Activated CD4-positive, alpha-beta memory T cell treated with anti-CD3 and anti-CD28 coated beads, Interleukin-2, amount 10 ng/mL, durations not matched to agents 7 days and 5 days (primary cell): ENCODE measurements around the gene TGM1. TPM values are rescaled to one million over a fixed set of nuclear protein-coding genes. Genes with fewer than 3 reads are reported as not detected.
A peak's percentile ranks its signal among the peaks of the same experiment; 100 is the strongest.
"Not testable (repeated sequence)": the region's sequence is repeated elsewhere in the genome, so short reads cannot be mapped to it uniquely, and the experiment has no call there.

Experiments
- CTCF ChIA-PET: fragments of 350-600 bp; sonication (Branson Sonifier 250); formaldehyde crosslinking; loops from one replicate; lab custom pipeline; 2021; ENCODE audit warnings: antibody characterized with exemption, inconsistent platforms; lab: Charles Lee
- POLR2A ChIA-PET: fragments of 350-600 bp; sonication (Branson Sonifier 250); formaldehyde crosslinking; loops from one replicate; lab custom pipeline; 2021; ENCODE audit warnings: antibody characterized with exemption; lab: Charles Lee
- DNase-seq: peaks from one replicate; pipeline ENCODE4 v3.0.0-alpha.2; 2020
- H3K27ac Mint-ChIP-seq: one replicate; pipeline ENCODE4 v1.8.0; 2021; ENCODE audit warnings: mild to moderate bottlenecking, mixed read lengths
- H3K27me3 Mint-ChIP-seq: one replicate; pipeline ENCODE4 v1.8.0; 2021; ENCODE audit warnings: mixed read lengths
- H3K36me3 Mint-ChIP-seq: one replicate; pipeline ENCODE4 v1.8.0; 2021; ENCODE audit warnings: low read depth, mixed read lengths
- H3K4me1 Mint-ChIP-seq: one replicate; pipeline ENCODE4 v1.8.0; 2021; ENCODE audit warnings: mixed read lengths
- H3K4me3 Mint-ChIP-seq: one replicate; pipeline ENCODE4 v1.8.0; 2021; ENCODE audit warnings: mild to moderate bottlenecking, mixed read lengths
- H3K9me3 Mint-ChIP-seq: one replicate; pipeline ENCODE4 v1.8.0; 2021; ENCODE audit warnings: mixed read lengths
- total RNA-seq, 2 experiments: library from RNA; stranded (reverse); gene quantifications; one replicate each; pipeline ENCODE4 v1.2.3, GENCODE V29; 2021

TGM1 gene
- total RNA-seq, 2 experiments from 2014 or later = 4.0 to 4.4 TPM

DNA sequence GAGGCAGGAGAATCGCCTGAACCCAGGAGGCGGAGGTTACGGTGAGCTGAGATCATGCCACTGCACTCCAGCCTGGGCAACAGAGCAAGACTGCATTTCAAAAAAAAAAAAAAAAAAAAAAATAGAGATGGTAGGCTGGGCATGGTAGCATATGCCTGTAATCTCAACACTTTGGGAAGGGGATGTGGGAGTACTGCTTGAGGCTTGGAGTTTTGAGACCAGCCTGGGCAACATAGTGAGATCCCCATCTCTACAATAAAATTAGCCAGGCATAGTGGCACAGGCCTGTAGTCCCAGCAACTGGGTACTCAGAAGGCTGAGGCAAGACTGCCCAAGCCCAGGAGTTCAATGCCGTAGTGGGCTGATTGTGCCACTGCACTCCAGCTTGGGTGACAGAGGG, 40.0 kb downstream of the TGM1 start:
- CTCF ChIA-PET, H3K9me3 Mint-ChIP-seq, H3K27ac Mint-ChIP-seq, H3K4me3 Mint-ChIP-seq, H3K27me3 Mint-ChIP-seq, DNase-seq: not testable (repeated sequence)
- POLR2A ChIA-PET = interaction anchor here (1.2 kb wide), 1 partner anchor 10 kb away, joined by 3 read pairs; the partner anchor contains the start of gene GMPR2
- Mint-ChIP-seq H3K4me1 (peaks cover 28% of the 10 kb centered on the region), H3K36me3 (peaks cover 22% of the 10 kb centered on the region)

DNA sequence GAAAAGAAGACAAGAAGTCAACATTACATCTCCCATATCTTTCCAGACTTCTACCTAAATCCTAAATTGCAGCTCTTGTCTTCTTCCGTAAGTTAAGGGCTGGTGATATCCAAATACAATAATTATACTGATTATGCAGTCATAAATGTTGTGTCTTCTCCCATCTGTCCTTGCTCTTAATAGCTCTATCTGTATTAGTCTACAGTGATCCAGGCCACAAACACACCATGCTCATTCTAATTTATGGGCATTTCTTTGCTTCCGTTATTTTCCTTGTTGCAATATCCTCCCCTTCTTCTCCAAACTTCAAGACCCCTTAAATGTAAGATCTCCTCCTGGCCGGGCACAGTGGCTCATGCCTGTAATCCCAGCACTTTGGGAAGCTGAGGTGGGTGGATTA, 43.5 kb downstream of the TGM1 start:
- CTCF ChIA-PET = interaction anchor here (0.6 to 2.4 kb wide), 15 partner anchors 9 to 608 kb away, joined by 3 to 11 read pairs (median 4); partner anchors contain the start of genes CIDEB, IRF9, LTB4R and TINF2
- no peak overlapping the region for H3K27ac Mint-ChIP-seq
- no peaks in the 10 kb centered on the region for H3K27me3 Mint-ChIP-seq
- peaks cover 18% of the 10 kb centered on the region for H3K36me3 Mint-ChIP-seq
- H3K9me3 Mint-ChIP-seq = no peaks in the 10 kb centered on the region
- POLR2A ChIA-PET = interaction anchor here (0.7 to 1.4 kb wide), 6 partner anchors 12 to 52 kb away, joined by 3 to 5 read pairs (median 4); partner anchors contain the start of genes GMPR2, RABGGTA and TINF2
- peaks cover 32% of the 10 kb centered on the region for H3K4me1 Mint-ChIP-seq
- no peak for DNase-seq
- H3K4me3 Mint-ChIP-seq = no peak overlapping the region

DNA sequence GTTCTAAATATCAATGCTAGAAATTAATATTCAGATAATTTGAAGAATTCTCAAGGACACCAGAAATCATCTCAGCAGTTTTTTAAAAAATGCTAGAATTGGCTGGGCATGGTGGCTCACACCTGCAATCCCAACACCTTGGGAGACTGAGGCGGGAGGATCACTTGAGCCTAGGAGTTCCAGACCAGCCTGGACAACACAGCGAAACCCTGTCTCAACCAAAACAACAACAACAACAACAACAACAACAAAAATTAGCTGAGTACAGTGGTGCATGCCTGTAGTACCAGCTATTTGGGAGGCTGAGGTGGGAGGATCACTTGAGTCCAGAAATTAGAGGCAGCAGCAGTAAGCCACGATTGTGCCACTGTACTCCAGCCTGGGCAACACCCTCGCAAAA, 43.9 kb downstream of the TGM1 start:
- DNase-seq = no peak
- Mint-ChIP-seq H3K4me3 (no peak overlapping the region), H3K27me3 (no peaks in the 10 kb centered on the region), H3K4me1 (peaks cover 35% of the 10 kb centered on the region), H3K36me3 (peaks cover 19% of the 10 kb centered on the region), H3K27ac (no peak overlapping the region), H3K9me3 (no peaks in the 10 kb centered on the region)
- ChIA-PET CTCF (interaction anchor here (0.6 to 2.4 kb wide), 11 partner anchors 9 to 398 kb away, joined by 3 to 11 read pairs (median 5); partner anchors contain the start of genes CIDEB, IRF9, LTB4R and TINF2), POLR2A (interaction anchor here (1.2 to 1.3 kb wide), 2 partner anchors 14 to 22 kb away, joined by 3 to 5 read pairs; partner anchors contain the start of gene GMPR2)

DNA sequence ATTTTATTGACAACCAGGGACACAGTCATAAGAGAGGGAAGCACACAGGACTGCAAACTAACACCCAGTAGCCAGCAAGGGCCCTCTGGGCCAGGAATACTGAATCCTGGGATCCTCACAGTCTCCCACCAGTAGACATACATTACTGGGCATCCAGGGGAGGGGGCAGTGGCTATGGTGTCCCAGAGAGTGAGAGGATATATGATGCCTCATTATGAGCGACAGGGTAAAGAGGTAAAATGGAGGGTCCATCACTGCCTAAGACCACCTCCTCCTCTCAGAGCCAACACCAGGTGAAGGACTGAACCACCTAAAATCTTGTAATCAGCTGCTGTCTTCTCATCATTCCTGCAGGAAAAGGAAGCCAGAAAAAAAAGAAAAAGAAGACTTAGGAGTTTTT, 46.1 kb downstream of the TGM1 start:
- not testable (repeated sequence) for DNase-seq, H3K27me3 Mint-ChIP-seq, H3K9me3 Mint-ChIP-seq, H3K4me3 Mint-ChIP-seq
- Mint-ChIP-seq H3K4me1 (peaks cover 52% of the 10 kb centered on the region), H3K27ac (peak overlapping the region; percentile 95), H3K36me3 (peaks cover 32% of the 10 kb centered on the region)
- POLR2A ChIA-PET = interaction anchor here (0.8 to 14.0 kb wide), 7 partner anchors 19 to 95 kb away, joined by 3 to 186 read pairs (median 22); partner anchors contain the start of genes GMPR2, IRF9, NEDD8 and TINF2
- CTCF ChIA-PET = interaction anchor here (1.3 to 3.4 kb wide), 8 partner anchors 9 to 215 kb away, joined by 3 to 19 read pairs (median 12); partner anchors contain the start of genes CIDEB and RABGGTA

DNA sequence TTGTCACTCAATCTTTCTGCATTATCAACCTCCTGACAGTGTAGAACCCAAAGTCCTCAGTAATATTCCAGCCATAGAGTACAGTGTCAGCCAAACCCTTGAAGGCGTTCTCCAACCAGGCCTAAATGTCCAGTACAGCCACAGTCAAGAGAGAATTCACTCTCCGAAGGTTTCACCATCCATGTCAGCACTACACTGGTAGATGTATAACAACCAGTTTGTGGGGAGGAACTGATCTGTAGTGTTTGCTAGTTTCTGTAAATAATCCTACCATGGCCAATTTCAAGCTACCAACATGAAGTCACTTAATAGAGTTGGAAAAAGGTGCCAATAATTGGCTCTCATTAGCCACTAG, 46.7 kb downstream of the TGM1 start:
- Mint-ChIP-seq H3K4me1 (peaks cover 58% of the 10 kb centered on the region), H3K27ac (peak overlapping the region; percentile 95), H3K4me3 (peak overlapping the region; percentile 88), H3K36me3 (peaks cover 37% of the 10 kb centered on the region), H3K9me3 (no peaks in the 10 kb centered on the region), H3K27me3 (no peaks in the 10 kb centered on the region)
- POLR2A ChIA-PET = interaction anchor here (0.7 to 14.0 kb wide), 29 partner anchors 8 to 216 kb away, joined by 3 to 186 read pairs (median 5); partner anchors contain the start of genes CARMIL3, CIDEB, DCAF11 and DHRS1
- no peak for DNase-seq
- CTCF ChIA-PET = interaction anchor here (1.0 to 3.4 kb wide), 22 partner anchors 9 to 220 kb away, joined by 3 to 33 read pairs (median 8); partner anchors contain the start of genes CIDEB, DCAF11, IPO4 and IRF9

DNA sequence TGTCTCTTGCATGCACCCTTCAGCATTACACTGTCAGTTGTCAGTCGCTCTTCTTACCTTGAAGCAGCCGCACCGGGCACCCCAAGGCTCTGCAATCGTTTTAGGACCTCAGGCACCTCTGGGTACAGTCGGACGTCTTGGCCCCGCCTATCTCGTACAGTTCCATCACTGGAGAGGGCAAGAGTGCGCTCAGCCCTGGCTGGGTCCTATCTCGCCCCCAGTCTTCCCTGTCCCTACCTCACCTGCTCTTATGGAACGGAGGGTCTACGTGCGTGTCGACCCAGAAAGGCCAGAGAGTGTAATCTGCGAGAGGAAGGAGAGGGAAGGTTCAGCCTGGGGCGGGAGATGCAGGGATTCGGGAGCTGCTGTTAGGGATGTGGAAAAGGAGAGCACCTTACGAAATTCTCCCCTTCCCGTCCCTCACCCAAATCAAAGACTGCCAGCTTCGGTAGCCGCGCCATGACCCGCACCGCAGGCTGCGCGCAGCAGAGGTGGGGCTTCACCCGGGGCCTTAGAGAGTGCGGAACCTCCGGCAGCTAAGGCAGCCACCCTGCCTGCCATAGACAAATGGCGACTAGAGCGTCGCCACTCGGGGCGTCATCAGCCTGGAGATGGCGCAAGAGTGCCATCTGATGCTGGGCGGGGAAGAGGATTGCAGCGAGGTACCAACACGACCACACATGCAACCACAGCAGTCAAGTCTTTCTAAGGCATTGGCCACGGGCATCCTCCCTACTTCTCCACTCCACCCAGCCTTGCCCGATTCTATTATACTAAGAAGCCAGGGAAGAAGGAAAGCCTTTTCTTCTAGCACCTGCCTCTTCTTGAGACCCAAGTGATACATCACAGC, 47.3 kb downstream of the TGM1 start, which contains the start of gene MDP1:
Gene MDP1 (minus strand): TSS at position 572 of the 850 bp plus-strand sequence. CDS start 111 bp downstream, at position 461.
- Mint-ChIP-seq H3K4me3 (peak within 1 kb of the TSS; percentile 88), H3K27me3 (no peaks in the 10 kb centered on the region), H3K9me3 (no peaks in the 10 kb centered on the region), H3K27ac (peak within 1 kb of the TSS; percentile 95), H3K36me3 (peaks cover 41% of the 10 kb centered on the region), H3K4me1 (peaks cover 64% of the 10 kb centered on the region)
- peak; percentile 92 for DNase-seq
- POLR2A ChIA-PET = interaction anchor here (0.7 to 14.0 kb wide), 29 partner anchors 8 to 217 kb away, joined by 3 to 186 read pairs (median 5); partner anchors contain the start of genes CARMIL3, CIDEB, DCAF11 and DHRS1
- CTCF ChIA-PET = interaction anchor here (0.6 to 3.4 kb wide), 29 partner anchors 10 to 221 kb away, joined by 3 to 33 read pairs (median 5); partner anchors contain the start of genes CIDEB, DCAF11, EMC9 and IPO4

DNA sequence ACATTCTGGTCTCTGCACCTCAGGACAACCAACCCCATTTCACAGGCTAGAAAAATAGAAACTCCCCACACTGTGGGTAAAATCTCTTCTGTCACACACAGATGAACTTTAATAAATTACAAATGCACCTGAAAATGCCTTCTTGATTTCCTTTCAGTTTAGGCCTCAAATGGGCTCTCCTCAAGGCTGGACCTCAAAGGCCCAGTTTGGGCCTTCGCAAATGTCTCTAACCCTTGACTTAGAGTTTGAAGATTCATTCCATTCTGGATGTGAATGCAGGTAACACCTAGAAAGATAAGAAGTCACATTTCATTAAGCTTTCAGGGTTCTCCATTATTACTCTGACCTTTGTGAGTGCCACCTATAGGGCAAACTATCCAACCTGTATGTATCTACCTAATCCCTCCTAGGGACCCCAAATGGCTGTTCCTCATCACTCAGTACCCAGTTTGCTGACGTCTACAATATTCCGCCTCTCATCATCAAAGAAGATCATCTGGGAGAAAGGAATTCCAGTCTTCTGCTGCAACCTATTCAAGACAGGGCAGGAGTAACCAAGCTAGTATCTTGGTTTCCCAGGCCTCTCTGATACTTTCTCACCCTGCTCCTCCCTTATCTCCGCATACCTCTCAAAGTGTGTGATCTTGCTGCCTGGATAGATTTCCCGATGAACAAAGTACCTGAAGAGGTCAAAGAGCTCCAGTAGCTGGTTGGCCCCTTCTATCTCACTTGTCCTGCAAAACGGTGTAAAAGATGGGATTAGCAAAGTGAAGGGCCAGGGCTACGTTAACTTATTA, 48.9 kb downstream of the TGM1 start:
- ChIA-PET CTCF (interaction anchor here (0.6 to 4.2 kb wide), 22 partner anchors 8 to 217 kb away, joined by 3 to 28 read pairs (median 5); partner anchors contain the start of genes CBLN3, CIDEB, EMC9 and IPO4), POLR2A (interaction anchor here (0.6 to 14.0 kb wide), 40 partner anchors 8 to 217 kb away, joined by 3 to 186 read pairs (median 7); partner anchors contain the start of genes CBLN3, CIDEB, DCAF11 and DHRS1)
- H3K27me3 Mint-ChIP-seq = no peaks in the 10 kb centered on the region
- H3K4me3 Mint-ChIP-seq = peak overlapping the region; percentile 90
- peaks cover 71% of the 10 kb centered on the region for H3K4me1 Mint-ChIP-seq
- DNase-seq = no peak
- H3K27ac Mint-ChIP-seq = peak overlapping the region; percentile 95
- H3K9me3 Mint-ChIP-seq = no peaks in the 10 kb centered on the region
- H3K36me3 Mint-ChIP-seq = peaks cover 54% of the 10 kb centered on the region

DNA sequence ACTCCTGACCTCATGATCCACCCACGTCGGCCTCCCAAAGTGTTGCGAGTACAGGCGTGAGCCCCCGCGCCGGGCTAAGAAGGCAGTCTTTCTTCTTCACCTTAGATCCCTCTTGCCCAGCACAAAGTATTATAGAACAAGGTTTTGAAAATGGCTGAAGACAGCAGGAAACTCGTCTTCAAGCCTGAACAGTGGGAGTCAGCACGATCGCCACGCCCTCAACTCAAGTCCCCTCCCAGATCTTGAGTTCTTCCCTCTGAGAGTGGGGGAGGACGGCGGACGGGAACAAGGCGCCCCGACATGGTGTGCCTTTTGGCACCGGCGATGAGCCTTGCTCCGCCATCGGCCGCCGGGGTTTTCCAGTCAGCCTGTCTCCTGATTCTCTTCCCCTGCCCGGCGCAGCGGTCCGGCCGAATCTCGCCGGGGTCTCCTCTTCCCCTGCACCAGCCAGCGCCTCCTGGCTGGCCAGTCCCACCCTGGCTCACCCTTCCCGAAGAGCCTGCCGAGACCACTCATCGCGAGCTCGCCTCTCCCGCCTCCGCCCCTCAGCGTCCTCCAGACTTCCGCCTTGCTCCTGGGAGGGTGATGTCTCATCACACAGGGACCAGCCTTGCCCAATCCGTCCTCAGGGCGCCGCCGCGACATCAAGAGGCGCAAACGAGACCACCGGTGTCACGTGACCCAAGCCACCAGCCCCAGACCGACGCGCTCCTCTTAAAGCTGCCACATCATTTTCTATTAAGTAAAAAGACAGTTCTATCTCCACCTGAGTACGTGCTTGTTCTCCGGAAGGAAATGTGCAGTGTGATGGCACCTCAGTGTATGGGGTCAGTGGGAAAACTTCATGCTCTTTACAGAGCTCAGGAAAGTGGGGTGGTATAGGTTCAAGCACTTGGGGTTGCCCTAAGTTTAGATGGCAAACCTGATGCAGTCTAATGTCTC, 49.8 kb downstream of the TGM1 start, which contains the start of gene CHMP4A:
Gene CHMP4A (minus strand): TSS at position 565 of the 942 bp plus-strand sequence. CDS start 49 bp downstream, at position 516.
- no peaks in the 10 kb centered on the region for H3K9me3 Mint-ChIP-seq
- H3K27ac Mint-ChIP-seq = peak within 1 kb of the TSS; percentile 95
- peaks cover 56% of the 10 kb centered on the region for H3K36me3 Mint-ChIP-seq
- DNase-seq = peak; percentile 98
- H3K27me3 Mint-ChIP-seq = no peaks in the 10 kb centered on the region
- peak within 1 kb of the TSS; percentile 90 for H3K4me3 Mint-ChIP-seq
- POLR2A ChIA-PET = interaction anchor here (0.6 to 14.0 kb wide), 42 partner anchors 9 to 218 kb away, joined by 3 to 186 read pairs (median 7); partner anchors contain the start of genes CBLN3, CIDEB, DCAF11 and DHRS1
- H3K4me1 Mint-ChIP-seq = peaks cover 67% of the 10 kb centered on the region
- CTCF ChIA-PET = interaction anchor here (0.8 to 4.2 kb wide), 20 partner anchors 9 to 218 kb away, joined by 3 to 28 read pairs (median 4); partner anchors contain the start of genes CBLN3, CIDEB, EMC9 and IPO4

DNA sequence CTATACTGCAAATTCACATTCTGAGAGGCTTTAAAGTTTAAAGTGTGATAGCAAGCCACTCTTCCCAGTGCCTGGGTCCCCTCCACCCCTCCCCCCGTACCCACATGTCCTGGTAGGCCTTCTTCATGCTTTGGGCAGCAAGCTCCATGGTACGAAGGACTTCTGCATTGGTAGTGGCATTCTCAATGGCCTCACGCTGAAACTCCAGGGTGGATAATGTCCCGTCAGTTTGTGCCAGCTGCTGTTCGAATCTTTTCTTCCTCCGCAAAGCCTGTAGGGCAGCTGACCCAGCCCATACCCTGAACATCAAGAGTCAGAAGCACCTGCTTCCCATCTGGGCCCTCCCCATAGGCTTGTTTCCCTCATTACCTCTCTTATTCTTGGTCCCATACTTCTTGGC, 51.7 kb downstream of the TGM1 start:
- Mint-ChIP-seq H3K27ac (peak overlapping the region; percentile 95), H3K9me3 (no peaks in the 10 kb centered on the region), H3K36me3 (peaks cover 66% of the 10 kb centered on the region), H3K4me3 (peak overlapping the region; percentile 90), H3K27me3 (no peaks in the 10 kb centered on the region), H3K4me1 (peaks cover 62% of the 10 kb centered on the region)
- DNase-seq = no peak
- ChIA-PET CTCF (interaction anchor here (1.4 to 4.2 kb wide), 4 partner anchors 31 to 122 kb away, joined by 3 to 28 read pairs (median 10); partner anchors contain the start of genes CIDEB, PSME2 and TINF2), POLR2A (interaction anchor here (1.2 to 14.0 kb wide), 6 partner anchors 16 to 71 kb away, joined by 3 to 186 read pairs (median 15); partner anchors contain the start of genes EMC9, GMPR2, IPO4 and IRF9)

DNA sequence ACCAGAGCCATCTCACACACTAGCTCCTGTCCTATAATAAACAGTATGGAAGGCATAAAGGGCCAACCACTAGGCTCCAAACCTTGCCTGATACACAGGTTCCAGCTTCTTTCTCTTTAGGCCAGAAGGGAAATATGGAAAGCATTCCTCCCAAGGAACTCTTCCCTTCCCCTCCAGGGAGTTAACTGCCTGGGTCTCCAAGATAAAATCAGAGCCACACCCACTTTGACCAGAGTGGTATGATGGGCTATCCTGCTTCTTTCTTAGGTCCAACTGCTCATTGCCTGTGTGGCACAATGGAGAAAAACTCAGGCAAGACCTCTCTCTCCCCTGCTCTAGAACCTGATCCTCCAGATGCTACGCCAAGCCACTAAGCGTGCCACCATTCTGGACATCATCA, 55.4 kb downstream of the TGM1 start:
- H3K36me3 Mint-ChIP-seq = peaks cover 85% of the 10 kb centered on the region
- no peak overlapping the region for H3K27ac Mint-ChIP-seq
- CTCF ChIA-PET = interaction anchor here (1.4 kb wide), 1 partner anchor 11 kb away, joined by 5 read pairs; no protein-coding TSS in a partner anchor
- H3K4me1 Mint-ChIP-seq = peaks cover 33% of the 10 kb centered on the region
- POLR2A ChIA-PET = interaction anchor here (0.6 to 14.0 kb wide), 4 partner anchors 8 to 128 kb away, joined by 3 to 186 read pairs (median 4); partner anchors contain the start of genes IRF9, MDP1 and TM9SF1
- DNase-seq = no peak
- no peaks in the 10 kb centered on the region for H3K27me3 Mint-ChIP-seq
- H3K4me3 Mint-ChIP-seq = no peak overlapping the region
- peaks cover 6% of the 10 kb centered on the region for H3K9me3 Mint-ChIP-seq
